Thyroid gland (tissue), 4 donors: ENCODE measurements around the gene TUBB.

ENCODE experiments used
- CTCF ChIP-seq, 6 experiments: fragments of 200-600 bp in 3 of 6; fragments of 450-650 bp in 3 of 6; sonication (generic) in 3 of 6; IDR thresholded peaks; one replicate each; pipeline ENCODE4 v1.5.1; 2016 to 2019; ENCODE audit warnings: antibody characterized with exemption in 6 of 6, mild to moderate bottlenecking in 2 of 6, inconsistent platforms in 1 of 6, moderate library complexity in 1 of 6
- POLR2A ChIP-seq, 2 donors: fragments of 450-650 bp; IDR thresholded peaks; one replicate each; pipeline ENCODE4 v1.6.1; 2017; ENCODE audit warnings: antibody characterized with exemption in 2 of 2, mild to moderate bottlenecking in 2 of 2, moderate library complexity in 1 of 2

- TF ChIP-seq POLR2A (IDR thresholded peaks at IDR 0.05) (no peak), CTCF (IDR thresholded peaks at IDR 0.05) (no peak)
Observed at GRCh38 chr6:30754631-30755030, 34.5 kb downstream of the TUBB start.
